GM06990 (cell line): Measurements from ENCODE around the gene CLOCK.

Experiments used
- DNase-seq: peaks from one replicate; pipeline ENCODE4 v3.0.0-alpha.2; 2011; ENCODE audit not compliant: insufficient read length; ENCODE audit errors: extremely low read depth
- H3K27me3 ChIP-seq: replicated peaks from 2 replicates; pipeline ENCODE4 v1.6.0; 2011; ENCODE audit warnings: low read length; ENCODE audit not compliant: control insufficient read depth, insufficient read depth
- H3K36me3 ChIP-seq: 2 replicates; pipeline ENCODE4 v1.5.1; 2011; ENCODE audit warnings: low read length; ENCODE audit not compliant: control insufficient read depth, insufficient read depth
- H3K4me3 ChIP-seq: replicated peaks from 2 replicates; pipeline ENCODE4 v1.5.1; 2011; ENCODE audit warnings: low read depth, mild to moderate bottlenecking, control low read depth, low read length
- CTCF ChIP-seq: IDR thresholded peaks from 2 replicates; pipeline ENCODE4 v1.5.1; 2011; ENCODE audit warnings: low read length, control low read depth, mild to moderate bottlenecking, inconsistent platforms; ENCODE audit not compliant: insufficient read depth, poor library complexity, severe bottlenecking

CLOCK gene

GRCh38 chr4:55416176-55416575, 130.5 kb downstream of the CLOCK start:
- Histone ChIP-seq H3K36me3 (peaks cover 14% of the 10 kb centered on the region), H3K27me3 (no peaks in the 10 kb centered on the region), H3K4me3 (no peak overlapping the region)
- no peak for DNase-seq
- no peak for TF ChIP-seq CTCF

DNA sequence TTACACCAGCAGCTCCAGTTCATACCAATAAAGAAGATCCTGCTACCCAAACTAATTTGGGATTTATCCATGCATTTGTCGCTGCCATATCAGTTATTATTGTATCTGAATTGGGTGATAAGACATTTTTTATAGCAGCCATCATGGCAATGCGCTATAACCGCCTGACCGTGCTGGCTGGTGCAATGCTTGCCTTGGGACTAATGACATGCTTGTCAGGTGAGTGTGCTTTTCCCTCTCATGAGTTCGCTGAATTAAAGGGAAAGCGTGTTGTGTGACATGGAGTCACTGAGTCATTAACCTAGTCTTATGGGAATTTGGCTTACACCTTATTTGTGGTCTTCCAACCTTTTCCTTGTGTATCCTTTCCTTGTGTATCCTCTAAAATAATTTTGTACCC, 135.1 kb downstream of the CLOCK start:
- DNase-seq = no peak
- TF ChIP-seq CTCF = no peak
- Histone ChIP-seq H3K4me3 (no peak overlapping the region), H3K36me3 (peaks cover 4% of the 10 kb centered on the region), H3K27me3 (no peaks in the 10 kb centered on the region)

- no peak for DNase-seq
- H3K27me3 ChIP-seq = no peaks in the 10 kb centered on the region
- H3K4me3 ChIP-seq = no peak overlapping the region
- H3K36me3 ChIP-seq = peaks cover 6% of the 10 kb centered on the region
- TF ChIP-seq CTCF = no peak
These were observed 136.3 kb downstream of the CLOCK start for GRCh38 chr4:55410431-55410830.

GRCh38 chr4:55409468-55410171, 137.1 kb downstream of the CLOCK start:
- Histone ChIP-seq H3K4me3 (no peak overlapping the region), H3K27me3 (no peaks in the 10 kb centered on the region), H3K36me3 (peaks cover 6% of the 10 kb centered on the region)
- TF ChIP-seq CTCF = peak; percentile 53
- DNase-seq = no peak

GRCh38 chr4:55407764-55408163, 138.9 kb downstream of the CLOCK start:
- Histone ChIP-seq H3K4me3 (no peak overlapping the region), H3K36me3 (peaks cover 6% of the 10 kb centered on the region), H3K27me3 (no peaks in the 10 kb centered on the region)
- DNase-seq = no peak
- no peak for TF ChIP-seq CTCF

GRCh38 chr4:55407119-55407518, 139.6 kb downstream of the CLOCK start:
- Histone ChIP-seq H3K36me3 (peaks cover 6% of the 10 kb centered on the region), H3K27me3 (no peaks in the 10 kb centered on the region), H3K4me3 (no peak overlapping the region)
- no peak for TF ChIP-seq CTCF
- DNase-seq = no peak
